Psoas muscle (tissue), 8 donors: Measurements from ENCODE around the gene SYT1. TPM values are rescaled to one million over a fixed set of nuclear protein-coding genes. Genes with fewer than 3 reads are reported as not detected.

Source experiments
- ATAC-seq, 4 donors: fragments of 200-7000 bp; cut with Tn5 transposase; one replicate each; pipeline ENCODE4 v1.9.1; 2020; ENCODE audit warnings: moderate library complexity in 3 of 4, mild to moderate bottlenecking in 2 of 4
- DNase-seq, 2 donors: peaks; one replicate each; pipeline ENCODE4 v3.0.0-alpha.2; 2020
- H3K27ac ChIP-seq: fragments of 200-600 bp; one replicate; pipeline ENCODE4 v1.8.0; 2022
- H3K27me3 ChIP-seq, 3 donors: fragments of 200-600 bp in 1 of 3; one replicate each; pipeline versions ENCODE4 v1.6.1 to v1.8.0; 2013 to 2022; ENCODE audit warnings: low read length in 2 of 3, mild to moderate bottlenecking in 2 of 3, moderate library complexity in 1 of 3; ENCODE audit not compliant: insufficient read depth in 3 of 3
- H3K36me3 ChIP-seq, 2 donors: fragments of 200-600 bp in 1 of 2; one replicate each; pipeline versions ENCODE4 v1.6.1 to v1.8.0; 2013 to 2022; ENCODE audit warnings: low read depth in 1 of 2, mild to moderate bottlenecking in 1 of 2, moderate library complexity in 1 of 2; ENCODE audit not compliant: insufficient read depth in 1 of 2
- H3K4me1 ChIP-seq: fragments of 200-600 bp; one replicate; pipeline ENCODE4 v1.8.0; 2022
- H3K4me3 ChIP-seq: fragments of 200-600 bp; one replicate; pipeline ENCODE4 v1.8.0; 2022; ENCODE audit warnings: mild to moderate bottlenecking
- H3K9me3 ChIP-seq: fragments of 200-600 bp; one replicate; pipeline ENCODE4 v1.8.0; 2022
- WGBS, 3 donors: extraction: QIAGEN DNeasy Blood & Tissue Kit; methylation state at CpG; one replicate each; pipeline versions ENCODE4 v1.1.6 to v1.1.7; 2013; 5-methylcytosine and 5-hydroxymethylcytosine counted together
- intact Hi-C, 2 donors: fragments of 100-400 bp; cut with DNase I; formaldehyde crosslinking; loops; one replicate each; pipeline versions ENCODE4 v1.11.0 to v1.14.2; 2022
- polyA plus RNA-seq, 3 donors: library from polyadenylated mRNA; stranded (reverse); fragments of 200-250 nt; gene quantifications; one replicate each; pipeline ENCODE4 v1.2.3, GENCODE V29; 2013
- total RNA-seq, 4 donors: library from RNA; stranded (reverse); fragmentation: NEBNext Ultra II Directional in 2 of 4; extraction: Animal tissue kit (Norgen Biotek cat#: 25700) in 2 of 4; gene quantifications; one replicate each; pipeline versions ENCODE4 v1.2.1 to v1.2.4, GENCODE V29; 2021 to 2023
- TF ChIP-seq, protein P1 (sequence below): fragments of 200-600 bp; IDR thresholded peaks from one replicate; pipeline ENCODE4 v1.8.0; 2022; ENCODE audit warnings: antibody characterized with exemption
- donor health status: healthy with polysubstance abuse.
- donor health status: DM: no; HTN: no; CAD: no; lungs with moderate emphysema.
- donor health status: Bipolar disorder and iron deficiency.
- donor health status: healthy.
- donor health status: DM: yes; HTN: yes; CAD: no.
- donor health status: DM: no; HTN: no; CAD: no.
- donor health status: DM: no; HTN: no; CAD: no.
- donor health status: DM: yes; HTN: yes; CAD: no.

Gene SYT1
- total and polyA plus RNA-seq, 7 donors = 0.05 to 0.34 (median 0.14) TPM; not detected in 2

DNA sequence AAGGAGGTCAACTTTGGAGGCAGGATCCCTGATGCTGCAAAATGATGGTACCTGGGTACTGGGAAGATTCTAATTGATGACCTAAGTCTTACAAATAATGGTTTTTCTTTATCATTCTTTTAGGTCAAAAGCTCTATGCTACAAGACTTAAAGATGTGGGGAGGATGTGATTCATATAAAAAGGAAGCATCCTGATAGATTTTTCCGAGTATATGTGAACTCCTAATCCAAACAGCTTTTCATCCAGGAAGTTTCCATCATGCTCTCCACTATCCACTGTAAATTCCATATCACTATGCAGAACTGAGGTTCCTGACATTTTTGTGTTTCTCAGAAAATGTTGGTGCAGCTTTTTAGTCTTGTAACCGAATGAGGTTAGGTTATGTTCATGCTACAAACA is 533.0 kb downstream of the SYT1 start:
- DNase-seq (no peak), ATAC-seq (no peak)
- WGBS, 3 donors = 73 to 76% (median 74%) methylated on average over 2 of the region's 2 CpGs
- no peaks in the 10 kb centered on the region for H3K36me3 ChIP-seq
- no peaks in the 10 kb centered on the region for H3K4me1 ChIP-seq
- intact Hi-C loops = no loop called here
- TF ChIP-seq, protein P1, sequence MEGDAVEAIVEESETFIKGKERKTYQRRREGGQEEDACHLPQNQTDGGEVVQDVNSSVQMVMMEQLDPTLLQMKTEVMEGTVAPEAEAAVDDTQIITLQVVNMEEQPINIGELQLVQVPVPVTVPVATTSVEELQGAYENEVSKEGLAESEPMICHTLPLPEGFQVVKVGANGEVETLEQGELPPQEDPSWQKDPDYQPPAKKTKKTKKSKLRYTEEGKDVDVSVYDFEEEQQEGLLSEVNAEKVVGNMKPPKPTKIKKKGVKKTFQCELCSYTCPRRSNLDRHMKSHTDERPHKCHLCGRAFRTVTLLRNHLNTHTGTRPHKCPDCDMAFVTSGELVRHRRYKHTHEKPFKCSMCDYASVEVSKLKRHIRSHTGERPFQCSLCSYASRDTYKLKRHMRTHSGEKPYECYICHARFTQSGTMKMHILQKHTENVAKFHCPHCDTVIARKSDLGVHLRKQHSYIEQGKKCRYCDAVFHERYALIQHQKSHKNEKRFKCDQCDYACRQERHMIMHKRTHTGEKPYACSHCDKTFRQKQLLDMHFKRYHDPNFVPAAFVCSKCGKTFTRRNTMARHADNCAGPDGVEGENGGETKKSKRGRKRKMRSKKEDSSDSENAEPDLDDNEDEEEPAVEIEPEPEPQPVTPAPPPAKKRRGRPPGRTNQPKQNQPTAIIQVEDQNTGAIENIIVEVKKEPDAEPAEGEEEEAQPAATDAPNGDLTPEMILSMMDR = no peak
- no peaks in the 10 kb centered on the region for H3K27me3 ChIP-seq
- H3K27ac ChIP-seq = no peak overlapping the region
- no peaks in the 10 kb centered on the region for H3K9me3 ChIP-seq
- no peak overlapping the region for H3K4me3 ChIP-seq

DNA sequence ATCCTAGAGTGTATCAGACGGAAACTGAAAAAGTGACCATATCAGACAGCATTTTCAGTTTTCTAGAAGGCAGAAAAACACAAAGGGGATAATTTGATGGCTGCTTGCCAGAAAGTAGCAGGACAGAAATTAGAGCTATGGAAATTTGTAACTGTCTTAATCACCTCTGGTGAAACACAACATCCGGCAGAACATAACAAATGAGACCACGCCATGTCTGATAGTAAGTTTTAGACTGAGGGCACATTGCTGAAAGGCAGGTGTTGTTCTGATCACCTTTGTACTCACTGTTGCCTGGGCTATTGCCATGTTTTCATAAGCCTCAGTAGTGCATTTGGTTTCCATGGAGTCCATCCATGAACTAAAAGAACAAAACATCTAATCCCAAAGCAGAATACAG is 535.9 kb downstream of the SYT1 start:
- Histone ChIP-seq H3K4me3 (no peak overlapping the region), H3K36me3 (no peaks in the 10 kb centered on the region), H3K27ac (no peak overlapping the region), H3K27me3 (no peaks in the 10 kb centered on the region), H3K9me3 (no peaks in the 10 kb centered on the region), H3K4me1 (no peaks in the 10 kb centered on the region)
- intact Hi-C loops = no loop called here
- no peak for DNase-seq
- TF ChIP-seq, protein P1 = no peak
- ATAC-seq = no peak
- 64 to 74% (median 65%) methylated on average over 3 of the region's 3 CpGs for WGBS, 3 donors

DNA sequence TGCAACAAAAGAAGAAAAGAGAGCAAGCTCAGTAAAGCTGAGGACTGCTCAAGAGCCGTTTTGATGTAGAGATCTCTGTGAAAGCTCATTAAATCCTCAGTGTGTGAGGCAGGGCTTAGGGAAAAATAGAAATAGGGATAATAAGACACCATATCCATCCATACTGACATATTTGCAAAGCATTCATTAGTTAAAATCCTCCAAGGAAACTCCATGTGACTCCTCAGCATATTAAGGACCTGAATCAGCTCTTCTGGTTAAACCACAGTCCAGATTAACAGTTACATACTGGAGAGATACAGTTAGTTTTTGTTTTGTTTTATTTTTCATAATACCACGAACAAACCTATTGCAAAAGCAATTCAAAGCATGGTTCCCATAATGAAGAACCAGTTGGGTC is 538.0 kb downstream of the SYT1 start:
- Histone ChIP-seq H3K4me3 (no peak overlapping the region), H3K4me1 (no peaks in the 10 kb centered on the region), H3K27ac (no peak overlapping the region), H3K9me3 (no peaks in the 10 kb centered on the region), H3K36me3 (no peaks in the 10 kb centered on the region), H3K27me3 (no peaks in the 10 kb centered on the region)
- WGBS, 3 donors = 61 to 73% (median 61%) methylated on average over 2 of the region's 2 CpGs
- DNase-seq (no peak), ATAC-seq (no peak)
- intact Hi-C loops = no loop called here
- TF ChIP-seq, protein P1 = no peak

DNA sequence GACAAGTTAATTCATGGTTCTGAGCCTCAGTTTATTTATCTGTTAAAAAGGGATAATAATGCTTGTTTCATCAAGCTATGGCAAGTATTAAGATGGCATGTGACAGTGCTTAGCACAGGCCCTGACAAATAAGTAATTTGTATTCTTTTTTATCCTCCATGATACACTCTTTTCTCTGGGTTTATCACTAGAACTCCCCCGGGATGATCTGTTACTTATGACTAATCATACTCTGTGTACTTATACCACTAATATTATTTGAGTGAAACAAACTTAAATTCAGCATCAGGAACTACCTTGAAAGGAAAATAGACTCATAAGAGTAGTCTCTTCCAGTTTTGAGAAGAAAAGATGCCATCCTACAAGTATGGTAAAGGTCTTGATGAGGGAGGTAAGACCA is 542.4 kb downstream of the SYT1 start:
- DNase-seq = no peak
- Histone ChIP-seq H3K36me3 (no peaks in the 10 kb centered on the region), H3K9me3 (no peaks in the 10 kb centered on the region), H3K4me3 (no peak overlapping the region), H3K4me1 (no peaks in the 10 kb centered on the region), H3K27me3 (no peaks in the 10 kb centered on the region), H3K27ac (no peak overlapping the region)
- intact Hi-C loops = no loop called here
- TF ChIP-seq, protein P1 = no peak
- ATAC-seq = no peak
- WGBS, 3 donors = 90 to 96% (median 94%) methylated on average over 1 of the region's 1 CpG
